Heart right ventricle (tissue), 16 donors: ENCODE measurements around the gene LSM7. TPM values are rescaled to one million over a fixed set of nuclear protein-coding genes. Genes with fewer than 3 reads are reported as not detected.

Source experiments
- ATAC-seq, 8 donors: fragments of 200-7000 bp; cut with Tn5 transposase; one replicate each; pipeline ENCODE4 v1.9.1; 2020; ENCODE audit warnings: mild to moderate bottlenecking in 8 of 8, moderate library complexity in 8 of 8, moderate number of reproducible peaks in 1 of 8
- DNase-seq, 2 donors: peaks; one replicate each; pipeline ENCODE4 v3.0.0-alpha.2; 2020
- H3K27ac ChIP-seq, 10 donors: fragments of 200-600 bp; sonication (generic) in 2 of 10; one replicate each; pipeline versions ENCODE4 v1.5.0 to v1.8.0; 2020 to 2022; ENCODE audit warnings: mild to moderate bottlenecking in 3 of 10
- H3K27me3 ChIP-seq, 7 donors: fragments of 200-600 bp; one replicate each; pipeline ENCODE4 v1.8.0; 2021 to 2022; ENCODE audit warnings: mild to moderate bottlenecking in 2 of 7
- H3K36me3 ChIP-seq, 9 donors: fragments of 200-600 bp; sonication (generic) in 1 of 9; one replicate each; pipeline versions ENCODE4 v1.5.0 to v1.8.0; 2020 to 2022; ENCODE audit warnings: mild to moderate bottlenecking in 2 of 9
- H3K4me1 ChIP-seq, 9 donors: fragments of 200-600 bp; sonication (generic) in 1 of 9; one replicate each; pipeline versions ENCODE4 v1.5.0 to v1.8.0; 2020 to 2022; ENCODE audit warnings: mild to moderate bottlenecking in 4 of 9
- H3K4me3 ChIP-seq, 10 donors: fragments of 200-600 bp; sonication (generic) in 2 of 10; one replicate each; pipeline versions ENCODE4 v1.5.0 to v1.8.0; 2020 to 2022; ENCODE audit warnings: mild to moderate bottlenecking in 7 of 10, moderate library complexity in 2 of 10
- H3K9me3 ChIP-seq, 11 donors: fragments of 200-600 bp in 10 of 11; sonication (generic) in 2 of 11; one replicate each; pipeline versions ENCODE4 v1.5.0 to v1.8.0; 2013 to 2022; ENCODE audit warnings: mild to moderate bottlenecking in 2 of 11, control low read depth in 1 of 11, moderate library complexity in 1 of 11
- WGBS, 2 donors: extraction: QIAGEN DNeasy Blood & Tissue Kit; methylation state at CpG; one replicate each; pipeline ENCODE4 v1.1.7; 2013; ENCODE audit warnings: inconsistent platforms in 1 of 2; 5-methylcytosine and 5-hydroxymethylcytosine counted together
- intact Hi-C, 10 donors: fragments of 100-400 bp; cut with DNase I; formaldehyde crosslinking; loops; one replicate each; pipeline versions ENCODE4 v1.11.1 to v1.14.2; 2022
- polyA plus RNA-seq, 2 donors: library from polyadenylated mRNA; stranded (reverse); fragments of 200-250 nt; gene quantifications; one replicate each; pipeline ENCODE4 v1.2.3, GENCODE V29; 2013
- total RNA-seq, 10 donors: library from RNA; stranded (reverse); fragmentation: NEBNext Ultra II Directional in 3 of 10; extraction: Animal tissue kit (Norgen Biotek cat#: 25700) in 3 of 10; gene quantifications; one replicate each; pipeline versions ENCODE4 v1.2.1 to v1.2.4, GENCODE V29; 2021 to 2023
- TF ChIP-seq, protein P1 (sequence below), 9 donors: fragments of 200-600 bp; sonication (generic) in 2 of 9; IDR thresholded peaks; one replicate each; pipeline versions ENCODE4 v1.5.0 to v1.8.0; 2021 to 2022; ENCODE audit warnings: antibody characterized with exemption in 9 of 9, mild to moderate bottlenecking in 5 of 9, moderate library complexity in 1 of 9
- donor health status: Arrhythmogenic right ventricular cardiomyopathy.
- donor health status: ischemic (EF 13 %, LVEDD 7.1; RV severe dilation, severe dysfunction).
- donor health status: healthy with polysubstance abuse.
- donor health status: DM: no; HTN: yes; CAD: no.
- donor health status: DM: no; HTN: no; CAD: no.
- donor health status: ischemic (EF 25% LVEDD 6.9; RV normal size, moderate dysfunction).
- donor health status: ischemic (EF 25% LVEDD 5.7; RV mildly dilated, moderate dysfunction).
- donor health status: healthy.
- donor health status: DM: yes; HTN: yes; CAD: no.
- donor health status: Ischemic cardiomyopathy.
- donor health status: ischemic (EF 35%, LVEDD 5.7; RV mildly dilated, moderate dysfunction).
- donor health status: nonischemic (EF 11% LVEDD 7.7; RV severe dilation, severe dysfunction).
- donor health status: DM: yes; HTN: yes; CAD: no.
- donor health status: PGD.
- donor health status: ischemic (EF 29% LVEDD 5.4; RV normal size, mild dysfunction).
- donor health status: nonischemic (EF 23%, LVEDD 6.1; RV moderate dilation, normal function).

LSM7 gene
- total and polyA plus RNA-seq, 12 donors = 29.0 to 277 (median 38.7) TPM

DNA sequence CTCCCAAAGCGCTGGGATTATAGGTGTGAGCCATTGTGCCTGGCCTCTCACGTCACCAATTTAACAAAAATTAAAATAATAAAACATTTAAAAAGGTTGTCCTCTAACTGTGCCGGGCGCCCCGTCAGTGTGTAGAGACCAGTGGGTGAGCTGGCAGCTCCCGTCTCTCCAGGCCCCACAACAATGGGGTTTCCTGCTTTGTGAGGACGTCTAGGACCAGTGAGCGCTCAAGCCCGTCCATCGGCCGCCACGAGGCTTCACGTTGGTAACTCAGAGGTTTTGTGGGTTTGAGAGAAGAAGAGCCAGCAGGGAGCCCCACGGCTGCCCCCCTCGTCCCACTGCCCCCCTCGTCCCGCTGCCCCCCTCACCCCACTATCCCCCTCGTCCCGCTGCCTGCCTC lies 4.7 kb downstream of the LSM7 start:
- H3K36me3 ChIP-seq = peaks cover 0 to 54% (median 0%) of the 10 kb centered on the region in 9 donors
- ATAC-seq = no peak
- peaks cover 8 to 23% (median 17%) of the 10 kb centered on the region in 9 donors for H3K4me1 ChIP-seq
- TF ChIP-seq, protein P1, sequence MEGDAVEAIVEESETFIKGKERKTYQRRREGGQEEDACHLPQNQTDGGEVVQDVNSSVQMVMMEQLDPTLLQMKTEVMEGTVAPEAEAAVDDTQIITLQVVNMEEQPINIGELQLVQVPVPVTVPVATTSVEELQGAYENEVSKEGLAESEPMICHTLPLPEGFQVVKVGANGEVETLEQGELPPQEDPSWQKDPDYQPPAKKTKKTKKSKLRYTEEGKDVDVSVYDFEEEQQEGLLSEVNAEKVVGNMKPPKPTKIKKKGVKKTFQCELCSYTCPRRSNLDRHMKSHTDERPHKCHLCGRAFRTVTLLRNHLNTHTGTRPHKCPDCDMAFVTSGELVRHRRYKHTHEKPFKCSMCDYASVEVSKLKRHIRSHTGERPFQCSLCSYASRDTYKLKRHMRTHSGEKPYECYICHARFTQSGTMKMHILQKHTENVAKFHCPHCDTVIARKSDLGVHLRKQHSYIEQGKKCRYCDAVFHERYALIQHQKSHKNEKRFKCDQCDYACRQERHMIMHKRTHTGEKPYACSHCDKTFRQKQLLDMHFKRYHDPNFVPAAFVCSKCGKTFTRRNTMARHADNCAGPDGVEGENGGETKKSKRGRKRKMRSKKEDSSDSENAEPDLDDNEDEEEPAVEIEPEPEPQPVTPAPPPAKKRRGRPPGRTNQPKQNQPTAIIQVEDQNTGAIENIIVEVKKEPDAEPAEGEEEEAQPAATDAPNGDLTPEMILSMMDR (IDR thresholded peaks at IDR 0.05) = no peak
- no peak overlapping the region for H3K27ac ChIP-seq
- DNase-seq = no peak
- intact Hi-C loops = no loop called here
- 92 to 93% methylated on average over 19 of the region's 19 CpGs for WGBS, 2 donors
- H3K9me3 ChIP-seq = no peaks in the 10 kb centered on the region
- H3K4me3 ChIP-seq = no peak overlapping the region
- no peaks in the 10 kb centered on the region for H3K27me3 ChIP-seq

DNA sequence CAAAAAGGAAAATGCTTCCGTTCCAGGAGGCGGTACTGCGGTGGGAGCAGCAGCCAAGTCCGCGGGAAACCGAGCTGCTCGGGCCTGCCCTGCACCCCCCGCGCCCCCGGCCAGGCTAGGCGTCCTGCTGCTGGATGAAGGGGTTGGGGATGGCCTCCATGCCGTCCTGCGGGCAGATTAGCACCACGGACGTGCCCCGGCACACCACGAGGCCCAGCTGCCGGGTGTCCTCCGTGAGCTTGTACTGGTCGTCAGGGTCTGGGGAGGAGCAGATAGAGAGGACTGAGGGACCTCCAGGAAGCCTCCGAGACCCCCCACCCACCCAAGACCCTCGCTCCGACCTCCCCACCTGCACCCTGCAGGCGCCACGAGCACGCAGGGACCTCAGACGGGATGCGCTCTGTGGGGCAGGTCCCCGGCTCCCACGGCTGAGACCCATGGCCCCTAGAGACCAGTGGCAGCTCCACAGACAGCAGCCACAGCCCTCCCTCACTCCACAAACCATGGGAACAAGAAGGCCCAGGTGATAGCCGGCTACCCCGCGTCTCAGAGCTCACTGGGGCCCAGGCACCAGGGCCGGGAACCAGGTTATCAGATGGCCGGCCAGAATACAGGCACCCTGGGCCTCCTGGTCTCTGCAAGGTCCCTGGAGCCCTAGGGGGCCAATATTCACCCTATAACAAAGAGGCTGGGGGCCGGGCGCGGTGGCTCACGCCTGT lies 6.7 kb downstream of the LSM7 start:
- intact Hi-C loops = no loop called here
- no peaks in the 10 kb centered on the region for H3K27me3 ChIP-seq
- H3K4me3 ChIP-seq = no peak overlapping the region
- peaks cover 0 to 52% (median 0%) of the 10 kb centered on the region in 9 donors for H3K36me3 ChIP-seq
- 93 to 94% methylated on average over 39 of the region's 39 CpGs for WGBS, 2 donors
- TF ChIP-seq, protein P1 (IDR thresholded peaks at IDR 0.05) = no peak
- H3K4me1 ChIP-seq = peaks cover 0 to 18% (median 10%) of the 10 kb centered on the region in 9 donors
- DNase-seq (no peak), ATAC-seq (no peak)
- H3K9me3 ChIP-seq = no peaks in the 10 kb centered on the region
- no peak overlapping the region for H3K27ac ChIP-seq

DNA sequence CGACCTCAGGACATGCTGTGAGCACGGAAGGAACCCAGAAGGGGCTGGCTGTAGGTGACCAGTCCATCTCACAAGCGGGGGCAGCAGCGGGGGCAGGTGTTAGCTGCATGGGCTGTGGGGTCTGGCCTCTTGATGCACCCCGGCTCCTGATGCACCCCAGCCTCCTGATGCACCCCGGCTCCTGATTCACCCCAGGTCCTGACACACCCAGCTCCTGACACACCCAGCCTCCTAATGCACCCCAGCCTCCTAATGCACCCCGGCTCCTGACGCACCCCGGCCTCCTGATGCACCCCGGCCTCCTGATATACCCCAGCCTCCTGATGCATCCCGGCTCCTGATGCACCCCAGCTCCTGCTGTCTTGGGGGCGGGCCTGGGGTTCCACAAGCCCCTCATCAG lies 7.4 kb downstream of the LSM7 start:
- ATAC-seq (no peak), DNase-seq (no peak)
- Histone ChIP-seq H3K9me3 (no peaks in the 10 kb centered on the region), H3K36me3 (peaks cover 0 to 48% (median 0%) of the 10 kb centered on the region in 9 donors), H3K27ac (no peak overlapping the region), H3K4me1 (peaks cover 0 to 19% (median 6%) of the 10 kb centered on the region in 9 donors), H3K4me3 (no peak overlapping the region), H3K27me3 (no peaks in the 10 kb centered on the region)
- intact Hi-C loops = no loop called here
- TF ChIP-seq, protein P1 (IDR thresholded peaks at IDR 0.05) = no peak
- WGBS, 2 donors = 82 to 95% methylated on average over 12 of the region's 12 CpGs

DNA sequence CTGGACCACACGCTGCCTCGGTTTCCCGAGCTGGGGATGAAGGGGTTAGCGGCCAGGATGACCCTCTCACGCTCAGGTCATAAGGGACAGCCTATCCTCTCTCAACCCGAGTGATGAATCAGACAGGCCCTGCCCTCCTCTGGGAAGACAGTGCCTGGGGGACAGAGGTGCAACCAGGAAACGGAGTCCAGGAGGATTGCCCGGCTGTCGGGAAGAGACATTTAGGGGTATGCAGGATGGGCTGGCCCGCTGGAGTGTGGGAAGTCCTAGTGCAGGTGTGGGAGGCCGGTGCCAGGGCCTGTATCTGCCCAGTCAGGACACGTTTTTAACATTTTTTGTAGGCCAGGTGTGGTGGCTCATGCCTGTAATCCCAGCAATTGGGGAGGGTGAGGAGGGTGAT lies 8.3 kb downstream of the LSM7 start:
- H3K36me3 ChIP-seq = peaks cover 0 to 40% (median 0%) of the 10 kb centered on the region in 9 donors
- 76 to 77% methylated on average over 12 of the region's 12 CpGs for WGBS, 2 donors
- TF ChIP-seq, protein P1 (IDR thresholded peaks at IDR 0.05) = no peak
- H3K9me3 ChIP-seq = peaks cover 0 to 8% (median 3%) of the 10 kb centered on the region in 11 donors
- intact Hi-C loops = no loop called here
- H3K27ac ChIP-seq = no peak overlapping the region
- H3K4me1 ChIP-seq = peaks cover 0 to 22% (median 6%) of the 10 kb centered on the region in 9 donors
- no peaks in the 10 kb centered on the region for H3K27me3 ChIP-seq
- H3K4me3 ChIP-seq = no peak overlapping the region
- DNase-seq = no peak
- no peak for ATAC-seq
